ENCODE measurements around the gene XRRA1.
"Not testable (repeated sequence)": the region's sequence is repeated elsewhere in the genome, so short reads cannot be mapped to it uniquely, and the experiment has no call there.

Gene XRRA1, protein sequence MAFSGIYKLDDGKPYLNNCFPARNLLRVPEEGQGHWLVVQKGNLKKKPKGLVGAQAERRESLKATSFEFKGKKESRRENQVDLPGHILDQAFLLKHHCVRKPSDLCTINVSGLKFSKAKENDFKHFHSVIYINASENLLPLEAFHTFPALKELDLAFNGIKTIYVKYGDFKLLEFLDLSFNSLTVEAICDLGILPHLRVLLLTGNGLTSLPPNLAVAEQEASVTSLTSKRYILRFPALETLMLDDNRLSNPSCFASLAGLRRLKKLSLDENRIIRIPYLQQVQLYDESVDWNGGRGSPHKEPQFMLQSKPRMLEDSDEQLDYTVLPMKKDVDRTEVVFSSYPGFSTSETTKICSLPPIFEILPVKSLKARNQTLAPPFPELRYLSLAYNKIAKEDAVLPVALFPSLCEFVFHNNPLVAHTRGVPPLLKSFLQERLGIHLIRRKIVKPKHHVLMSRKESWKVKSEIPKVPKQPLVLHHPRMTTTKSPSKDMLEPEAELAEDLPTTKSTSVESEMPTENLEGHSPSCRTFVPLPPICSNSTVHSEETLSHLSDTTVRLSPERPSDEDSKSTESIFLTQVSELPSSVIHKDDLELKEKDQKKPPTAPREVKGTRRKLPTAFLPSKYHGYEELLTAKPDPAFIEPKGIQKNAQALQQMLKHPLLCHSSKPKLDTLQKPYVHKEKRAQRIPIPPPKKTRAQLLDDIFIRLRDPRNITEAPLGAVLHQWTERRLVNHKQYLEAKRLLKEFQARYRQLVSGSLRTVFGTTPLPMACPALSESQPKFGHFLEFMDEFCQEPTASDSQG

DNA sequence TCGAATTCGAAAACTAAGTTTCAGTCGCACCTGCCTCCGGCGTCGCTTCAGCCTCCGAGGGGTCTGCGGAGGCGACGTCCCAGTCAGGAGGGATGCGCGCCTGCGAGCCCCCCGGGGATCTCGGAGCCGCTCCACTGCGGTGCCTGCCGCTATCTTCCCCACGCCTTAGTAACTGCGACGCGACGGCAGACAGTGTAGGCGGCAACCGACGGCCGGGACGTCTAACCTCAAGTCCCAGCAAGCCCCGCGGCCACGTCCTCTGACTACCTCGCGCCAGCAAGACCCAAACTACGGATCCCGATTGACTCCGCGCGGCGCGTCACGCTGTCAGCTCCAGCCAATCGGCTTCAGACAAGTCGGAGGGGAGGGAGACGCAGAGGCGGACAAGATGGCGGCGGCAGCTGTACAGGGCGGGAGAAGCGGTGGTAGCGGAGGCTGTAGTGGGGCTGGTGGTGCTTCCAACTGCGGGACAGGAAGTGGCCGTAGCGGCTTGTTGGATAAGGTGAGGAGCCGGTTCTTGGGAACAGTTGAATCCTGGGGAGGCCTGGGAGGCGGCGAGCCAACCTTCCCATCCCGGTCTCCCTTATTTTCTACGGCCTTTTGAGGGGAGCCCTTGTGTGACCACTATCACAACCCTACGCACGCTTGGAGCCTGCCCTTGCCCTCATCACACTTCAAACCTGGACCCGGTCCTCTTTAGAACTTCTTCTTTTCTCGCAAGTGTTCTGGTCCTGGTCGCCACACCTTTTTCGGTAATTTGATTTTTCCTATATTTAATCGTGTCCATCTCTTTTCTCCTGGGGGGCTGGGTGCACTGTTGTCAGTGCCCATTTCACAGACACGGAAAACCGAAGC, at the start of gene XRRA1, which contains the start of gene SPCS2:
TSS of gene XRRA1 (minus strand) at position 194 of the 855 bp plus-strand sequence. CDS start 8,213 bp downstream, outside the sequence.
TSS of gene SPCS2 (plus strand) at position 369 of the 855 bp plus-strand sequence. CDS start at position 389, 20 bp downstream.
- DNase-seq: peak; percentile 98

DNA sequence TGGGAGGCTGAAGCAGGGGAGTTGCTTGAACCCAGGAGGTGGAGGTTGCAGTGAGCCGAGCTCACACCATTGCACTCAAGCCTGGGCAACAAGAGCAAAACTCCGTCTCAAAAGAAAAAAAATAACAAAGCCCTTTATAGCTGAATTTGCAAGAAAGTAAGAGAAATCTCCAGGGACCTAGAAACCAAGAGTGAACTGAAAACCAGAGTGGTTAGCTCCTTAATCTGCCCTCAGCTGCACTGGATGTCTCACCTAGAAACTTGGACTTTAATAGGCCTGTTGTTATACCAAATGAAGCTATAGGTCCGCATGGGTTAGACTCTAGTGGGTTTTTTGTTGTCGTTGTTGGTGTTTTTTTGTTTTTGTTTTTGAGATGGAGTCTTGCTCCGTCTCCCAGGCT, 44.0 kb upstream of the XRRA1 start:
- no peak for DNase-seq

DNA sequence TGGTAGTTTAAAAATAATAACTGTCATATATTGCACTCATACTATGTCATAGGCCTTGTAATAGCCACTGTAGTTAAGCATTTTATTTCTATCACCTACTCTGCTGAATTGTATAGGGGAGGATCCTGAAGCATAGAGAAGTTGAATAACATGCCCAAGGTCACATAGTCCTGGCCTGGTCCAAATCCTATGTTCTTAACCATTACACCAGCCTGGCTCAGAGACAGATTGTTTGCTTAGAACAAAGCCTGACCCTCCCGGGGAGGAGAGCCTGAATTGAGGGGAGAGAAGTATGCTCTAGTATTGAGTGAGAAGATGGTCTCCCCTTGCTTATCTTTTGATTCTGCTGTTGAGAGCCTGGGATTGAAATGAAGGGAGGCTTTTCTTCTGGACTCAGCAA, 42.0 kb upstream of the XRRA1 start:
- no peak for DNase-seq

DNA sequence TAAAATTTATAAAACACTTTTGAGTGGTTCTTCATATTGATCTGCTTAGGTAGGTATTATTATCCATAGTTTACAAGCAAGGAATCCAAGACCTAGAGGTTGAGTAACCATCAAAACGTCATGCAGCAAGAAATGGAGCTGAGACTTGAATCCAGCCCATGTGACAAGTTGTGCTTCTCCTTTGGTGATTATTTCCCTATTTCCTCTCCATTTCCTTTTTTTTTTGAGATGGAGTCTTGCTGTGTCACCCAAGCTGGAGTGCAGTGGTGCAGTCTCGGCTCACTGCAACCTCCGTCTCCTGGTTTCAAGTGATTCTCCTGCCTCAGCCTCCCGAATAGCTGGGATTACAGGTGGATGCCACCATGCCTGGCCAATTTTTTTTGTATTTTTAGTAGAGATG, 41.3 kb upstream of the XRRA1 start:
- not testable (repeated sequence) for DNase-seq

DNA sequence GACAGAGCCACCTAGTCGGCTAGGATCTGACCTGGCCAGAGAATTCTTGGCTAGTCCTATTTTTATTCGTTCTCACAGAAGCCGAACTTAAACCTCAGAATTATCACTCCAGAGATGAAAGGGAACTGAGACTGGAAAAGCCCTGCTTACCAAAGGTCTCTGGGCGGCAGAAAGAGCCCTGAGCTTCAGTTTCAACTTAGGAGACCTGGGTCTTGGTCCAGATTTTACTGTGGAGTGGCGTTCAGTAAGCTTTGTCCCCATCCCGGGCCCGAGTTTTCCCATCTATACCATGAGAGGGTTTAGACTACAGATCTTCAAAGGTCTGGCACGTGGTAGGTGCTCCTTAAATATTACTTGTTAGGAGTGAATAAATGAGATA, 40.4 kb upstream of the XRRA1 start:
- no peak for DNase-seq

DNA sequence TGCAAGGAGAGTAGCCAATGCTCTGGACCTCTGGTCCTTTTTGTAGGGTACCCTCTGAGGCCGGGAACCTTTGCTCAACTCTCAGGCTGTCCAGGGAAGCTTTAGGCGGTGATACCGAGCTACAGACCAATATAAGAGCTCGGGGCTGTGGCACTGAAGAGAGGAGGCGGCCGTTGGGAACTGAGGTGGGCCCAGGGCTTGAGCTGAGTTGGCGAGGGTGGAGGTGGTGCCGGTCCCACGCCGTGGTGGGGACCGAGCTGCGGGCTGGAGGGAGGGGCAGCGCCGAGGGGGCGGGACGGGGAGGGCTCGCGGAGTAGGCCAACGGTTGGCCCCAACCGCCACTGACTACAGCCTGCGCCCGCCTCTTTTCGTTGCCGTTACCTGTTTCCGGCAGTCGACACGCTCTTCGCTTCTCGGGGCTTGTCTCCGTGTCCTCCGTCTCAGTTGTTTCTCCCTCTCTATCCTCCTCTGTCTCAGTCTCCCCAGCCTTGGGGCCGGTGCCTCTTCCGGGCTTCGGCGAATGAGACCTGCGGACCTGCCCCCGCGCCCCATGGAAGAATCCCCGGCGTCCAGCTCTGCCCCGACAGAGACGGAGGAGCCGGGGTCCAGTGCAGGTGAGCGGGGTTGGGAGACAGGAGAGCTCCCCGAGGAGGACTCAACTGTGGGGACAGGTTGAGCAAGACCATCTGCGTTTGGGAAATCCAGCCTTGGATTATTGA, 39.8 kb upstream of the XRRA1 start, which contains the start of gene NEU3:
TSS of gene NEU3 (plus strand) at position 393 of the 719 bp plus-strand sequence. CDS start at position 521, 128 bp downstream.
- DNase-seq: peak; percentile 85

DNA sequence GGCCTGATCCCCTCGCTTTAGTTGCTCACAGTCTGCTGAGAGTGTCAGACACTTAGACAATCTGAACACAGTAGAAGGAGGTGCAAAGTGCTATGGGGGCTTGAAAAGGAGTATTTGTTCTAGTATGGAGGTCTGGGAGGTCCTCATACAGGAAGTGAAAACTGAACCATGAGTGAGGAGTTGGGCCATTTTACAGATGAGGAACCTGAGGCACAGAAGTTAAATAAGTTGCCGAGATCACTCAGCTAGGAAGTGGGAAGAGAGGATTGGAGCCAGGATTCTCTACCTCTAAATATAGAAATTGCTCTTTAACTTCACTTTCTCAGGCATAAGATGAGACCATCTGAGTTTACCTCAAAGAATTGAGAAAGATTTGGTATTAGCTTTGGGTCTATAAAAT, 35.8 kb upstream of the XRRA1 start:
- DNase-seq: no peak

DNA sequence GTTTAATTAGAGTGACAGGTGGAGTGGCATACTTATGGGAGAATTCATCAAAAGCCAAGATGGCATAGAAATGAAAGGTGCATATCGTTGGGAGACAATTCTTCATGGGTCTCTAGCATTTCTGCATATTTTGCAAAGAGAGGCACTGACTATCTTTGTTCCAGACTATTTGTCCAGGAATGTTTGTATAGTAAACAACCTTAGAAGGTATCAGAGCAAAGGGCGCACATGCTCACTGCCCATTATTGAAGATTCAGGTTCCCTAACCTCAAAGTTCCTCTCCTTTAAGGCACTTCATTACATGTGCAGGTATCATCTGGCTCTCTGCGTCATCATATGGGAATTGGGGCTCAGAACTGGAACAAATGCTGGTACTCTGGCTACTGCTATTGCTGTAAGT, 35.2 kb upstream of the XRRA1 start:
- DNase-seq: no peak

DNA sequence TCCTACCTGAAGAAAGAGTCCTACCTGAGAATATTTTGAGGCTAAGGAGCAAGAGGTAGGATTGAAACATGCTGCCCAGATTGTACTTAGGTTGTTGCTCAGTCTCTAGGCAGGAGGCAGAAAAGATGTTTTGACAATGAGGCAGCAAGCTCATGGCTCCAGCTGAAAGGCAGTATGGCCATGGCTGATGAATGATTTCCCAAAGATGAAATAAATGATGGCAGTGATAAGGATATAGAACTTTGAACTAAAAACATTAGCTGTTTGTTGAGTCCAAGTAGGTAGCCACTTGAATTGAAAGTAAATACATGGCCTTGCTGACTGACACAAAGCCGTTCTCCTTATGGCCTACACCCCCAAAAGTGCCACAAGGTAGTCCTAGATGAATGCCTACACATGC, 33.0 kb upstream of the XRRA1 start:
- no peak for DNase-seq

DNA sequence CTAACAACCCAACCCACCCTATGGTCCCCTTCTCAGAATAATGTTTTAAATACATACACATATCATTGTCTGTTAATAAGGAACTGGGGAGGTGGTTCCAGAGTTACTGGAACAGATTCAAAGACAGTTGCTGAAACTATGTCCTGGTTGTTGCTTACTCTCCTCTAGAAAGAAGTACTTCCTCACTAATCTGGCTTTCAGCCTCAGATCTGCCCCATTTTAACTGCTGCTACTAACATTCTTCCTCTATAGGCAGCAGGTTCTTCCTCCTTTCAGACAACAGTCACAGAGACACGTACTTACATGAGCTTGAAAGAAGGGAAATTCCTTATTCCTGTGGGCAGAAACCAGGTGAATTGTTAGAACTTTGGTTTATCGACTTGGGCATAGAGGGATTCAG, 31.7 kb upstream of the XRRA1 start:
- DNase-seq: no peak

DNA sequence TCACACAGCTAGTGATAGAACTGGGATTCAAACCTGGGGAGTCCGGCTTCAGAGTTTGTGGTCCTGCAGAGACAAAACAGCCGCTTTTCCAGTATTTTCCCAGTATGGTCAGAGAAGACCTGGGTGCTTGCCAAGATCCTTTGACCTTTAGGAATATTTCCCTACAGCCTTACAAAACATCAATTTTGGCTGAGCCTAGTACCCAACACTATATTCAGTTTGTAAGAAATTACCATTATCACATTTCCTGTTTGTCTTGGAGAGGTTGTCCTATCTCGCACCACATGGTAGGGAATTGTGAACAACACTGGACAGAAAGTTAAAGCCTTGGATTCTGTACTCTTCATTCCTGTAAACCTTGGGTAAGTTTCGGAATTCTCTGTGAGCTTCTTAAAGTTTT, 29.1 kb upstream of the XRRA1 start:
- no peak for DNase-seq

DNA sequence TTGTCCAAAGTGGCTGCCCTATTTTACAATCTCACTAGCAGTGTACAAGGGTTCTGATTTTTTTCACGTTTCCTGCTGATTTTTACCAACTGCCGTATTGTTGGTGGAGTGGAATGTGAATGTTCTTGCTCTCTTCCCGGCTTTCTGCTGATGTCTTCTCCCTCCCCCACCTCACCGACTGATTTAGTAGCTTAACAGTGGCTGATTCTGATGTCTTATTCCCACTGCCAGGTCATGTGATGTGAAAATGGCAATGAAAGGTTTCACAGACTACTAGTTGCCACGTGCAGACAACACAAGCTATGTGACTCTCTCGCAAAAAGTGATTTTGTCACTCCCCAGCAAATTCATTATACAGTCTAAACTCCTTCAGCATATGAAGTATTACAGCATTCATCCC, 22.5 kb upstream of the XRRA1 start:
- no peak for DNase-seq

DNA sequence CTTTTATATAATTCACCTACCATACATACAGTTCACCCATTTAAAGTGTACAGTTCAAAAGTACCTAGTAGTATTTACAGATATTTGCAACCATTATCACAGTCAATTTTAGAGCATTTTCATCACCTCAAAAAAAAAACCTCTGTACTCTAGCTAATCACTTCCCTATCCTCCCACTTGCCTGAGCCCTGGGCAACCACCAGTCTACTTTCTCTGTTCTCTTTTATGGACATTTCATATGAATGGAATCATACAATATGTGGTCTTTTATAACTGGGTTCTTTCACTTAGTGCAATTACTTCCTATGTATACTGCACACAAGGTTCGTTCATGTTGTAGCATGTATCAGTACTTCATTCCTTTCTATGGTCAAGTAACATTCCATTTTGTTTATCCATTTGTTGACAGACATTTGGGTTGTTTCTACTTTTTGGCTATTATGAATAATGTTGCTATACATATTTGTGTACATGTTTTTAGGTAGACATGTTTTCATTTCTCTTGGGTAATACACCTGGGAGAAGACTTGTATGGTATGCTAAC, 22.0 kb upstream of the XRRA1 start:
- DNase-seq: no peak

DNA sequence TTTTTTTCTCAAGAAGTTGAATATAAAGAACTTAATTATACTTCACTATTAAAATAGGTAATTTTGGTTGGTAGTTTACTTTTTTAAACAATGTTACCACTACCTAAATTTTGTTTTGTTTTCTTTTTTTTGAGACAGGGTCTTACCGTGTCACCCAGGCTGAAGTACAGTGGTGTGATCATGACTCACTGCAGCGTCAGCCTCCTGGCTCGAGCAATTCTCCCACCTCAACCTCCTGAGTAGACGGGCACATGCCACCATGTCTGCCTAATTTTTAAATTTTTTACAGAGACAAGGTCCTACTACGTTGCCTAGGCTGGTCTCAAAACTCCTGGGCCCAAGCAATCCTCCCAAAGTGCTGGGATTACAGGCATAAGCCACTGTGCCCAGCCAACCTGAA, 17.8 kb upstream of the XRRA1 start:
- DNase-seq: no peak

DNA sequence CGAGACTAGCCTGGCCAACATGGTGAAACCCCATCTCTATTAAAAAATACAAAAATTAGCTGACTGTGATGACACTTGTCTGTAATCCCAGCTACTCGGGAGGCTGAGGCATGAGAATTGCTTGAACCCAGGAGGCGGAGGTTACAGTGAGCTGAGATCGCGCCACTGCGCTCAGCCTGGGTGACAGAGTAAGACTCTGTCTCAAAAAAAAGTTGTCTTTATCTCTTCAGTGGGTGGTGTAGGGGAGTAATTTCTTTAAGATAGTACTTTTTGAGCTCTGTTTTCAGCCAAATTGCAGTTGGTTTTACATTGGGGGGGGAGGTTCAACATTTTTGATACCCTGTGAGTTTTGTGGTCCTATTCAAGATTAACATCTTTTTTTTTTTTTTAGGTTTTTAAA, 11.2 kb upstream of the XRRA1 start:
- not testable (repeated sequence) for DNase-seq

DNA sequence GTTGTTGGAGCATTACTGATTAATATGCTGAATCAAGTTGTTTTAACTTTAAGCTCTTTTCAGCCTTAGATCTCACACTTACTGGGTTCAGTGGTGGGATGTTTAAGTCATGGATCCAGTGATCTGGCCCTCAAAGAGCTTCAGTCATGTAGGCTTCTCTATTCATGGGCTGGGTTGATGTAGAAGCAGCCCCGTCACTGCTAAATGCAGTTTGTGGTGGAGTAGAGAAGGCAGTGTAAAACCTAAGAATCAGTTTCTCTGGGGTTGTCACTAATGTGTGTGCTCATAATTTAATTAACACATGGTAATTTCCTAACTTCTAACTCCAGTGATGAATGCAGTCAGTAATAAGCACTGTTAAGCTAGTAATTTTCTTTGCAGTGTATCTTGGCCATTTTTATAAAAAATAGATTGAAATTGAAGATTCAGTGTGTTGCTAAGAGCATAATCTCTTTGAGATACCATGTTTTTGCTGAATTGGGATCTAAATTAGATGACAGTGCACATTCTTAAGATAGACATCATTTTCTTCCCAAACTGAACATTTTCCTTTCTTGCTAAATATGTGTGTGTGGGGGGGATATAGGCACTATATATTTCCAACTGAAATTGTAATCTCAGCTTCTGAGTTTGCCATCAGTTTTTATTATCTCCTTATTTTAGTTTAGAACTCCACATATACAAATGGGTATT, 9.2 kb upstream of the XRRA1 start:
- DNase-seq: no peak

DNA sequence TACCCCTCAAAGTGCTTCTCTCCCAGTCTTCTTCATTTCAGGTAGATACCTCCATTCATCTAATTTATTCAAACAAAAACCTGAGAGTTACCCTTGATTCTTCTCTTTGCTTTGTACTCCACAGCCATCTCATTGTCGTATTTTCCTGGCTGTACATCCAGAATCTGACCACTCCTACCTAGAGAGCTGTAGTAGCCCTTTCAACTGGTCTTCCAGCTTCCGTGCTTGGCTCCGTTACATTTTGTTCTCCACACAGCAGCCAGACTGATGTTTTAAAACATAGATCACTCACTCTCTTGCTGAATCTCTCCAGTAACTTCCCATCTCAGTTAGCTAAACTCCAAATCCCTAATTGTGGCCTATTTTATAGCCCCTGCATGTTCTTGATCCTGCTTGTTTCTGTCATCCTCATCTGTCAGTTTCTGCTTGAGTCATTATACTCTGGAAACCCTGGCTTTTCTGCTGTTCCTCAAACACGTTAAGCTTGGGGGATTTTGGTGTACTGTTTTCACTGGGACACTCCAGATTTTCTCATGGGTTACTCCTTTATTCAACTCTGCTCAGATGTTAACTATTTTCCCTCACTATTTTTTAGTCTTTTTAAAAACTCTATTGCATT, 7.6 kb upstream of the XRRA1 start:
- DNase-seq: no peak

DNA sequence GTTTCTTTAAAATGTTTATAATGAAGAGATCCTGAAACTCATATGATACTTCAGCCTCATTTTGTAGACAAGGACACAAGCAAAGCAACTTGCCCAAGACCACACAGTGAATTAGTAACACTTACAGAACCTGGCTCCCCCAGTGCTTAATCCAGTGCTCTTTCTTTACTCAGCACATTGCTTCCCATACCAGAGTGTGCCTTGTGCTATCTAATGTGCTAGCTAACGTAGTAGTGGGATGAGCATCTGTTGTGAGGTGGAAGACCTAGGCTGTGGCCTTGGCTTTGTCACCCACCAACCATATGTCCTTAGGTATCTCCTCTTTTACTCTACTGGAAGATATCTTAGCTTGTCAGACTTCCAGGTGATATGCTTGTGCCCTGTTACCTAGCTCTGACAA, 5.3 kb upstream of the XRRA1 start:
- no peak for DNase-seq

DNA sequence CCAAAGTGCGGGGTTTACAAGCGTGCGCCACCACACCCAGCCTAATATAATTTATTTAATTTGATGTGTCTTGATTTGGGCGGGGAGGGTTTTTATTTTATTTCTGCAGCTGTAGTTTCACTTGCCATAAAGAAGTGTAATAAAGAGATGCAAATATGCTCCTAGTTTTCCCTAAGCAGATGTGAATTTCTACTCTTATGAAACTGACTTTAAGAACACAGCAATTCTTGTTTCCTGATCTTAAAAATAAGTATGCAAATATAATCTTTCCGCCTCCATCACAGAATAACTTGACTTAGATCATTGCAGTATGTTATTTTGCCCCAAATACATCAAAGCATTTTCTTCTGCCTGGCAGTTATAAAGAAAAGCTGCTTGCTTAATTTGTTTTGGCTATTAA, 4.6 kb upstream of the XRRA1 start:
- DNase-seq: no peak

DNA sequence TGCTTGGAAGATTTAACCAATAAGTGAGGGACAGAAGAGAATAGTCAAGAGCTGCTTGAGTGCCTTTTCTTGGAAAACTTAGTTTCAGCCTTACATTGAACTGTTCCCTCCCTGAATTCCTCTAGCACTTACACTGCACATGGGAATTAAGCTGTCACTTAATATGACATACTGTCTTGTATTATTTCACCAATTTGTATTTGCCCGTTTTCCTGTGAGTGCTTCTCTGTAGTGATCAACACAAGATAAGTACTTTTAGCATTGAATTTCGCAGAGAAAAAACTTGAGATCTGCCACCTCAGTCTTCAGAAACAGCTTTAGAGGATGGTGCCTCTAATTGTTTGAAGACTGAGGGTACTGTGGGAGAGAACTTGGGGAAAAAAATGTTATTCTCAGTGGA, 3.9 kb upstream of the XRRA1 start:
- no peak for DNase-seq

DNA sequence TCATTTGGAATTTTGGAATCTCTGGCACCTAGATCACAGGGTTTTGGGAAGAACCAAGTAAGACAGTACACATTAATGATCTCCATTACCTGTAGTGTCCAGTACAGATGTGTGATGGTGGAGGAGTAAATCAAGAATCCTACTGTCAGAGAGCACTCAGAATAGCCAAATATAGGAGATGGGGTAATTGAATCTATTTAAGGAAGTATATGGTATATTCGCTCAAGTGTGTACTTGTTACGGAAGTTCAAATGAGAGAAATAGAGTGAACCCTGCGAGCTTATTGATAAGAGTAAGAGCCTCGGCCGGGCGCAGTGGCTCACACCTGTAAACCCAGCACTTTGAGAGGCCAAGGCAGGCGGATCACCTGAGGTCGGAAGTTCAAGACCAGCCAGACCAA, 2.3 kb upstream of the XRRA1 start:
- no peak for DNase-seq
